NCI-H2227 (cell line): ENCODE data around the gene LAMC1.
A peak's percentile ranks its signal among the peaks of the same experiment; 100 is the strongest.

ENCODE experiments used
- DNase-seq: peaks from one replicate; lab custom pipeline; 2025; ENCODE audit not compliant: unreplicated experiment; lab: John Stamatoyannopoulos, UW

The LAMC1 gene

DNA sequence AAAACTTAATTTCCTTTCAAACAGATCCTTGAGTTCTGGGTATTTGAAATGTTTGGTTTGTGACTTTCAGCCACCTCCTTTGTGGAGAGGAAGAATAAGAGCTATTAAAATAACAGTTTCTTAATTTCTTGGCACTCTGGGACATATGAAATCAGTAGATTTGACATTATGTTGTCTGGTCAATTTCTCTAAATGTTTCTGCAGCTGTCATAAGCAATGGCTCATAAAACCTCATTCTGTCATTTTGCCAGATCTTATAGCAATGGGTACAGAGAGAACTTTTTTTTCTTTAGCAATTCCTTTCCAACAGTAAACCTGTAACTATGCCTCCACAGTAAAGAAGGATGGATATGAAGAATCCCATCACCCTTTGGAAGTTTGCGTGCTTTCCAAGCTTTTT is 52.6 kb downstream of the LAMC1 start:
- DNase-seq, result no peak

DNA sequence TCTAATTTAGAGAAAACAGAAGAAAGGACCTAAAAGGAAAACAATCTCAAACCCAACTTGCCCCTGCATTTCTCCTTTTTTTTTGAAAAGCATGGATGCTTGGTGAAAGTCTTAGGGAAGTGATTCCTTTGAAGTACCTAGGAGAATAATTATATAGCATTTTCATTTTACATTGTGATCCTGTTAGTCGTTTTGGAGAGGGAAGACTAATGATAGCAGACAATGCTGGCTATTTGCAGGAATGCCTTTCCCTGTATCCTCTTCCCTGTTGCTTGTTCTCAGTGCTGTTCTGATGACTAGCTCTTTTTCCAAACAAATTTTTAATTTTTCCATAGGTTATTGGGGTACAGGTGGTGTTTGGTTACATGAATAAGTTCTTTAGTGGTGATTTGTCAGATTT is 53.9 kb downstream of the LAMC1 start:
- no peak for DNase-seq

DNA sequence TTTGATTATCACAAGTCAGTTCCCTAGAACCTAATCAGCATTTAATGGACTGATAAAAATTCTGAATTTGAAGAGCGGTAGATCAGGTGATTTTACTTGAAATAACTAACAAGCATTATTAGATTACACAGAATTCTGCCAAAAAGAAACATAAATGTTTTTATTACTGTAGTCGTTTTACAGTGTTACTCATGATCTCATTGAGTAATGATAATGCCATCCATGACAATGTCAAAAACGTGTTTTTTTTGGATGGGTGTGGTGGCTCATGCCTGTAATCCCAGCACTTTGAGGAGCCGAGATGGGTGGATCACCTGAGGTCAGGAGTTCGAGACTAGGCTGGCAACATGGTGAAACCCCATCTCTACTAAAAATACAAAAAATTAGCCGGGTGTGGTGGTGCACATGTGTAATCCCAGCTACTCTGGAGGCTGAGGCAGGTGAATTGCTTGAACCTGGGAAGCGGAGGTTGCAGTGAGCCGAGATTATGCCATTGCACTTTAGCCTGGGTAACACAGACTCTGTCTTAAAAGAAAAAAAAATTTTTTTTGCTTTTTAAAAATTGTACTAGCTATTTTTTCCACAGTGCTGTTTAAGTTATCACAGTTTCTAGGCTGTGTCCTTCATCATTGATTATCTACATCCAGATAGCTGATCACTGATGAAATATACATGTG is 56.6 kb downstream of the LAMC1 start:
- DNase-seq, result no peak

DNA sequence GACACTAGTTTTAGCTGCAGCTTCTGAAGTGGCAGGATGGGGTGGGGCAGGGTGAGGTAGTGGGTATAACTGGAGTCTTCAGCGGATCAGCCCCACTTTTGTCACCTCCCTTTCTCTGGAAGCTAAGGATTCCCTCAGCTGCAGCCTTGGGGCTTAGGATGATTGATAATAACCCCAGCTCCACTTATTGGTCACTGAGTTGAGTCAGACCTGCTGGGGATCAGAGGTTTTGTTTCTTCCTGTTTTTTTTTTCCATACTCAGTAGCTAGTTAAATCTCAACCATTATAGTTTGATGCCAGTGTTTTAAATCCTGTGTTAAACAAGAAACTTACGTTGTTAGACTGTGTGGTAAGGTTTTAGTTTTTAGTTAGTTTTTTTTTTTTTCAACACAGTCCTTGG is 57.2 kb downstream of the LAMC1 start:
- no peak for DNase-seq

DNA sequence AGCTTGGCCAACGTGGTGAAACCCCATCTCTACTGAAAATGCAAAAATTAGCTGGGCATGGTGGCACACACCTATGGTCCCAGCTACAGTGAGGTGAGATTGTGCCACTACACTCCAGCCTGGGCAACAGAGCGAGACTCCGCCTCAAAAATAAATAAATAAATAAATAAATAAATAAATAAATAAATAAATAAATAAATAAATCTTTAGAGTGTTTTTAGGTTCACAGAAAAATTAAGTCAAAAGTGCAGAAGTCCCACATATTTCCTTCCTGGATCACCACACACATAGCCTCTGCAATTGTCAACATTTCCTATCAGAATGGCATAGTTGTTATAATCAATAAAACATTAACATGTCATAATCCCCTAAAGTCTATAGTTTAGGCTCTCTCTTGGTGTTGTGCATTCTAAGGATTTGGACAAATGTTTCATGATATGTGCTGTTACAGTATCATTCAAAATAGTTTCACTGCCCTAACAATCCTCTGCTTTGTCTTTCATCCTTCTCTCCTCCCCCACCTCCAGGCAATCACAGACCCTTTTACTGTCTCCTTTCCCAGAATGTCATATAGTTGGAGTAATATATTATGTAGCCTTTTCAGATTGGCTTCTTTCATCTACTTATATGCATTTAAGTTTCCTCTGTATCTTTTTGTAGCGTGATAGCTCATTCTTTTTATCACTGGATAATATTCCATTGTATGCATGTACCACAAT is 58.3 kb downstream of the LAMC1 start:
- DNase-seq, result no peak

DNA sequence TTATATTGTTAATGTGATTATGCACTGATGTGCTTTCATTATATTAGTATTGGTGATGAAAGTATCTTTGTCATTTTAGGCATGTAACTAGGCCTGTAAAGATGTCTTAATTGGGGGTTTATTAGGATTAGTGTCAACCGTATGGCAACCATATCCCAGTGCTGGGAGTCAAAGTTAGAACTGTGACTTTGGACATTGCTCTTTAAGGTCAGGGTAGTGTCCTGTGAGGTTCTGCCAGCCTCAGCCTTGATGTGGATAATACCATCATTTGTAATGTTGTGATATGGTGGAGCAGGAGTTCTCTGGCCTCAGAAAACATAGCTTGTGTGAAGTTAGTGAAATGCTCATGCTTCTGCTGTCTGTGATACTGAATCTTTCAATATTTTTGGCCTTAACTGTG is 59.4 kb downstream of the LAMC1 start:
- DNase-seq, result no peak

DNA sequence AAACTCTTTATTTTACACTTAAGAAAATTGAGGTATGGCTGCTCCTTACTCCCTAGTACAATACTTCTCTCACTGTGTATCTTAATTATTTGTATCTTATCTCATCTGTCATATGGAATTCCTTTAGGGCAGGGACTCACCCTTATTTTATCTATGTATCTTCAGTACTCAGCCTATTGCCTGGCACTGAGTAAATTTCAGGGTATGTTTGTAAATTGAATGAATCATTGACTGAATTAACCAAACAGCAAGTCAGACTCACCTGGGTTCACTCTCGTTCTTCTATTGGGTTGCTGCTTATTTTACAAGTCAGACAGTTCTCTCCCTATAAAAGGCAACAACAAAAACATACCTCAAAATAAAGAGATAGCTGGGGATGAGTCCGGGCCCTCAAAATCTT is 63.8 kb downstream of the LAMC1 start:
- DNase-seq, result no peak

DNA sequence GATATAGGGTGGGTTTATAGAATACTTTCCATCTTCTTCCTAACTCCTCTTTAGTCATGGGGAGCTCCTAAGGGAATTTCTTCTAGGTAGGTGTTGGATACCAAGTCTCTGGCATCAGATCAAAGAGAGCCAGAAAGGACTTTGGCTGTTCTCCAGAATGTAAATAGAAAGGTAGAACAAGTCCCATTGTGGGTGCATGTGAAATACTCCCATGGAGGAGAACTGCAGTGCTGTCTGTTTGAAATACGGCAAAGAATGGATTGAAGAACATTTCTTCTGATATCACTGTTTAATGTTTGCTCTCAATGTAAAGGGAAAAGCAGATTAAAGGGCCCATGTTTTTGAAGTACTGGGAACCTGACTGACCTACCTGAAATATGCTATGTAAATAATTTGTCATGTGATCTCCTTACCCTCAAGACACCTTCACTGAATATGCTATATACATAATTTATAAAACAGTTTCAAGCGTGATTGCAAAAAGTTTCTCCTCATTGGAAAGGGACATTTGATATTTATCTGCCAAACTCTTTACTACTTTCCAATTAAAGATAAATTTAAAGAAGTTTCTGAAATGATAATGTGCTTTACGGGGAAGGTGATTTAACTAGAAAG is 65.9 kb downstream of the LAMC1 start:
- DNase-seq, result no peak

DNA sequence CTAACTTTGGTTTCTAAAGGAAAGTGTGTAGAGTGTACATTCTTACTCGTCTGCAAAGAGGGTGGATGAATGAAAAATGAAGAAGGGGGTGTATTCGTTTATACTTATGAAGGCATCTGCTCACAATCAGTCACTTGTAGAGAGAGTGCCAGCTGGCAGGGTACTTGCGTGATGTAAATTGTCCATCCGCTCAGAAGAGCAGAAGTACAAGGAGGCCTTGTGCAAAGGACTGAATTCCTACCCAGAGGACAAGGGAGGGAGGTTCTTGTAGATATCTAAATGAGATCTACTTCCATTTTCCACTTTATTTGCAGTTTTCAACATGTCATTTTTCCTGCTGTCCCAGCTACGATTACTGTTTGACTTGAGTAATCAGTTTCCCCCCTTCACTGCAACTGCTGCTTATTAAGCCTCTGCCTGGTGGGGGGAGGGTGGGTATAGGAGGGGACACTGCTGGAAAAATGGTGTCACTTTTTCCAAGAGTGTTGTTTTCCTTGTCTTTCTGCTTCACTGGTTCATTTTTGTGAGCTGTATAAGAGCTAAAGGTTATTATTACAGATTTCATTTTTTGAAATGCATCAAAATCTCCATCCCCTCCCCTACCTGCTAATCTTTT is 67.3 kb downstream of the LAMC1 start:
- DNase-seq, result peak; percentile 13

DNA sequence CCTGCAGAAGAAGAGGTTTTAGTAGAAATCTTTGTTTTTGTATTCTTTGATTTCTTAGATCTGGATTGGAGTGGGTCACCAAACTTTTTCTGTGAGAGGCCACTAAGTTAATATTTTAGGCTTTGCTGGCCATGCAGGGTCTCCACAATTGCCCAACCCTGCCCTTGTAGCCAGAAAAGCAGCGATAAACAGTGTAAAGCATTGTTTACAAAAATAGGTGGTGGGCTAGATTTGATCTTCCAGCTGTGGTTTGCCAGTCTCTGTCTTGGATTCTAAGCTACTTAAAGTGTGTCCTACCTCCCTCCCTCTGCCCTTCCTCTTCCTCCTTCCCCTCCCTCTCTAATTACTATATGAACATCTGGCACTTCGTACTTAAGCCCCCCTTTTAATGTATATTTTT is 68.0 kb downstream of the LAMC1 start:
- no peak for DNase-seq

DNA sequence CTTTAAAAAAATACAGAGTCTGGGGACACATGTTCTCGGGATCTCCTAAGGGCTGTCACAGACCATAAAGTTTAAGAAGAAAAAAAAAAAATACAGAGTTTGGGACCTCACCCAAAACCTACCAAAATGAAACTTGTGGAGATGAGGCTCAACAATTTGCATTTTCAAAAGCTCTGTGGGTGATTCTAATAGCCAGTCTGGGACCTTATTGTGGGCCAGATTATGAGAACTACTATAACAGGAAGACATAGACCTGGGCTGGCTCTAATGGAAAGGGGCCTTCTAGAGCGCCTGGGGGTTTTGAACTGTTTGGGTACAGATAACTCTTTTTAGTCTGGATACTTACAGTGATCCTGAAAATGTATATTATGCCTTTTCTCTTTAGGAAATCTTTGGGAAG is 69.1 kb downstream of the LAMC1 start:
- no peak for DNase-seq

DNA sequence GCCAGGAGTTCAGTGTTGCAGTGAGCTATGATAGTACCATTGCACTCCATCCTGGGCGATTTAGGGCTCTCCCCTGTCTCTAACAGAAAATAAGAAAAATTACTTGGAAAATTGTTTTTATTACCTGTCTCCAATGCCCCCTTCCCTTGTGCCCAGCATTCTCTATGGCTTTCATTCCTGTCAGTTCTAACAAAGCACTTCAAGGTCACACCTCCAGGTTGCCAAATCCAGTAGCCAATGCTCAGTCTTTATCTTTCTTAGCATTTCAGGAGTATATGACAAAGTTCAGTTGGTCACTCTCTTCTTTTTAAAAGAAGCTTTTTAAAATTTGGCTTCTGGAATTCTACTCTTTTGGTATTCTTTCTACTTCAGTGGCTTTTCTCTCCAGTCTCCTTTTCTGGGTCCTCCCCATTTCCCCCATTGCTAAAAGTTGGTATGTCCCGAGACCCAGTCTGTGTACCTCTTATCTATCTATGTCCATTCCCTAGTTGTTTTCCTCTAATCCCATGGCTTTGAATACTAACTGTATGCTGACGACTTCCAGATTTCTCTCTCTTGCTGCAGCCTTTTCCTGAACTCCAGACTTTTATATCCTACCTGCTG is 69.9 kb downstream of the LAMC1 start:
- no peak for DNase-seq

DNA sequence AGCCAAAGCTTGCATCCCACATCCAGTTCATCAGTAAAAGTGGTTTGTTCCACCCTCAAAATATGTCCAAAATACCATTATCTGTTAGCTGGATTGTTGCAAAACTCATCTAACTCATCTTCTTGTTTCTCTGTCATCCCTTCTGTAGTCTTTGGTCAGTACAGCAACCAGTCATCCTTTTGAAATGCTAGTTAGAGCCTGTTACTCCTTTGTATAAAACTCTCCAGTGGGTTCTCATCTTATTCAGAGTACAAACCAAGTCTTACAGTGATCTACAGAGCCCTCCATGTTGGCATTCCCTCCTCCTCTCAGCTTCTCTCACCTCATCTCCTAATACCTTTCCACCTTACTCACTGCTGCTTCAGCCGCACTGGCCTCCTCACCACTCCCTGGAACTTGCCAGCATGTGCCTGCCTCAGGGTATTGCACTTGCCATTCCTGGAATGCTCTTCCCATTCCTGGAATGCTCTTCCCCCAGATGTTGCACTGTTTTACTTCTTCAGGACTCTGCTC is 70.6 kb downstream of the LAMC1 start:
- DNase-seq, result no peak

DNA sequence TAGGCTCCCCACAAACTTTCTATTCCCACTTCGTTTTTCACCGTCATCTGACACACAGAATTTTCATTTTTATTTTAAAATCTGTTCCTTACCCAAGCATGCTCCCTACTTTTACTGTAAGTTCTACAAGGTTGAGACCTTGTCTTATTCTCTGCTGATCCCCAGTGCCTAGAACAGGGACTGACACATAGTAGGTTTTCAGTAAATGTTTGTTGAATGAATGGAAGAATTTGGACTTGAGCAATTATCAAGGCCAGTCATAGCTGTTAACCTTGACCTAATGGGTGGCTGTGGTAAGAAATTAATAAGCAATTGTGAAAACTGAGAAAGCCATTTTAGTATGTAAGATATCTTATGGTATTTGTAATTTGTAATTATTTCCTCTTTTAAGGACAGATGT is 71.1 kb downstream of the LAMC1 start:
- DNase-seq, result no peak

DNA sequence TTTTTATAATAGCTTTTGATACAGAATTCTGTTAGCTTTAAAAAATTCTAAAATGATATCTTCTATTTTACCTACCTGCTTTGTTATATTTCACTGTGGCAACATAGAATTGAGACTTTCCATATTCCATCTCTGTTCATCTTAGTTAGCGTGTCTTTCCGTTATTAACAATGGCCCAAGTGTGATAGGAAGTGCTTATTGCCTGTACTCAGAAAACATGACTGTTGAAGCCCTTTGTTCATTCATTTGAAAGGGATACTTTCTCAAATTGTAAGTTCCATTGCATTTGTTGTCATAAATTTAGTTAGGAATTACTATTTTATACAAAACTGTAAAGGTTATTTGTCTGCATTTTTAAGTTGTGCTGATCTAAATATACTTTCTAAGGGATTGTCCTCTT is 73.1 kb downstream of the LAMC1 start:
- no peak for DNase-seq

DNA sequence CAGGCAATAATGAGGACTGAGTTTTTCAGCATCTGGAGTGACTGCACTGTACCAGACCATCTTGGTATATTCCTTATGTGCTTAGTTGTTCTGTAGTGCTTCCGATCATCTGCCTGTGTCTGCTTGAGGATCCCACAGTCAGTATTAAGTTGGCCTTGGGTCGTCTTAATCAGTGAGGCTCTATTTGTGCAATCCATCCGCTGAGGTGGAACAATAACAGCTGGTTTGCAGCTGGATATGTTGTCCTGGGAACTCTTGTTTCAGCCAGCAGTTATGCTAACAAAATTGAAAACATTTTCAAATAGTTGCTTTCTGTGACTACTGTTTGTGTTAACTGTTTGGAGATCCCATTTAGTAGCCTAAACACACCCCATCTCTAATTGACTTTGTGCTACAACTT is 73.7 kb downstream of the LAMC1 start:
- no peak for DNase-seq

DNA sequence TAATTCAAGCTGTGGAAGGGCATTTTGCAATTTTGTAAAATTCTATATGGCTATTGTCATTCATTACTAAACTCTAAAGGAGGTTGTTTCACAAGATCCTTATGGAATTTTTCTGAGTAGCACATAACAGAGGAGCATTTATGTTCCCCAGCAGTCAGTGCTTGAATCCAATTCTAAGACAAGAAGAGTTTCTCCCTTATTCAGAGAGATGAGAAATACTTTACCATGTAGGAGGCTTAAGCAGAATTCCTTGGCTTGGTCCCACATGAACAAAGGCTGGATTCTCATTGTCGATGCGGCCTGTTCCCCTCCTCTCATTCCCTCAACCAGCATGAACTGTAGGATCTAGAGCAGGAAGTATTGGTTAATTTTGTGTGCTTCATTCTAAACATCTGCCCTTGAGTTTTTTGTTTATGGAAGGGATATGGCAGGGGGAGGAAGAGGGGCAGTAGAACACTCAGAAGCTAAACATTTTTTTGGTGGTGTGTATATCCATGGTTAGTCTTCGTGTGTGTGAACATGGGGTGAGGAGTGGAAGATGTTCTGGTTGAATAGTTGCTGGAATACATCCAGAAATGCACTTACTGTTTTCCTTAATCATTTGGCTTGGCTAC is 74.3 kb downstream of the LAMC1 start:
- no peak for DNase-seq

DNA sequence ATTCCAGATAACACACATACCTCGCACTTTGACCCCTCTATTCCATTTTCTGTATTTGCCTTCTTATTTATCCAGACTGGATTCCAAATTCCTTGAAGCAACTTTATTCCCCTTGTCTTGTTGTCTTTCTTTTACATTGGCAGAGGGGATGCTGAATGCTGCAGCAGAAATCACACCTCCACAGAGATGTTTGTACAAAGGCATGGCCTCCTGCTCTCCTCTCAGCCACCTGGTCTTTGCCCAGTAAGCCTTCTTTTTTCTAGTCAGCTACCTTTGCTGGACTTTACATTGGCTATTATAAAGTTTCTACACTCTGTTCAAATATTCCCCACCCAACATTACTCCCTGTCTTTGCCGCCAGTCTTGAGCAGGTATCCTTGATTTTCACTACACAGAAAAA is 75.1 kb downstream of the LAMC1 start:
- no peak for DNase-seq

DNA sequence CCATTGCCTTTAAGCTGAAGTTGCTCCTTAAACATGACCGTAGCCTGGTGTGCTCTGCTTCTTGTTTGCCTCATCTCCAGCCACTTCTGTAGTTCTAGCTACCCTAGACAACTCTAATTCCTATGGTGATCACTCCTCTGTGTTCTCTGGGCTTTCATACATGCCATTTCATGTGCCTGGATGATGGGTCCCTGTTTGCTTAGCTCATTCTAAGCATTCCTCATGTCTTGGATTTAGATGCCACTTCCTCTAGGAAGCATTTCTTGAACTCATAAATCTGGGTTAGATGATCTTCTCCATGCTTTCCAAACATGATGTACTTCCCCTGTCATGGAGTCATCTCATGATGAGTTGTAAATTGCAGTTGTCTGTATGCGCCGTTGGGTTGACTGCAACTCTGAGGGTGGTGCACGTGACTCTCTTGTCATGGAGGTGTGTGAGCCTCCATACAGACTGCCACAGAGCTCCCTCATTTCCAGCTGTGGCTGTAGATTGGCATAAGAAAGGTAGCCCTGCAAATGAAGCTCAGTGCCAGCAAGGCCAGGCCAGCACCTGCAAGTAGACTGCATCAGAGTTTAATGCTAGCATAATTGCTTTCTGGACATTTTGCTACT is 77.2 kb downstream of the LAMC1 start:
- no peak for DNase-seq

DNA sequence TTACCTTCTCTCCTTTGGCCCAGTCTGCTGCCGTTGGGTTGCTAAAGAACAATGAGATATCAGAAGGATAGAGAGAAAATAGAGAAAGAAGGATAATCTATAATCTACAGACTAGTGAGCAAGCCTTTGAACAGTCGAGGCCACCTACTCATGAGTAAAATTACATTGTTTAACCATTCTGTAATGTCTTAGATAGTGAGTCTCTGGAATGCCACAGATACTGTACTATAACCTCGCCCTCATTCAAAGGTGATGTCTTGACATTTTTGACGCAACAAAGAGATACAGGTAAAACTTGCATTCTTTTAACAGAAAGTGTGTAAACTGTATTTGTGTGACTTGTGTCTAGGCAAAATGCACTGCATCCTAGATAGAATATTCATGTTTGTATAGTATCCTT is 77.9 kb downstream of the LAMC1 start:
- no peak for DNase-seq

DNA sequence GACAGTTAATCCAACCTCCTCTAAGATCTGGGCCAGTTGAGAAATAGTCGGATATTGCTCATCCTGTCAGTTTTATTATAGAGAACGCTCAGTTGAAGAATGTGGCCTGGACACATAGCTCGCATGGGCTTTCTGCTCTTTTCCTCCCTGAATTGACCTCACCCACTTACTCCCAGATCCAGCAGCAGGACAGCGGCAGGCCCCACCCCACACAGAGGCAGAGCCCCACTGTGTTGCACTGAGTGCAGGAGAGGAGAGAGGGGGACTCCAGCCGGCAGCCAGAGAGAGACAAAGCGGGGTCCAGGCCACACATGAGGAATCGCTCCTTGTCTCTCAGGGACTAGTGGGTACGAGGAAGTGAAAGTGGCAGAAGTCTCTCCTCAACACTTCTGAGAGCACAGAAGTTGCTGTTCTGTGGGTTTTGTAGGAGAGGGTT is 78.6 kb downstream of the LAMC1 start:
- no peak for DNase-seq
